Tibial artery (tissue), 4 donors: Measurements from ENCODE around the gene ERBB4.

ENCODE experiments used
- DNase-seq, 2 donors: peaks; one replicate each; pipeline ENCODE4 v3.0.0-alpha.2; 2019
- H3K27ac ChIP-seq, 2 donors: fragments of 200-600 bp; sonication (generic) in 1 of 2; 1 replicate in 1 of 2; 2 replicates in 1 of 2; pipeline ENCODE4 v1.5.1; 2018 to 2019; ENCODE audit warnings: mild to moderate bottlenecking in 1 of 2
- H3K27me3 ChIP-seq, 2 donors: fragments of 200-600 bp; sonication (generic) in 1 of 2; one replicate each; pipeline versions ENCODE4 v1.5.1 to v1.6.0; 2016 to 2019
- H3K36me3 ChIP-seq, 3 donors: fragments of 200-600 bp; sonication (generic) in 2 of 3; one replicate each; pipeline ENCODE4 v1.5.1; 2016 to 2019; ENCODE audit warnings: mild to moderate bottlenecking in 2 of 3
- H3K4me1 ChIP-seq, 4 donors: fragments of 200-600 bp; sonication (generic) in 2 of 4; 1 replicate in 3 of 4; 2 replicates in 1 of 4; pipeline ENCODE4 v1.5.1; 2016 to 2019
- H3K4me3 ChIP-seq, 2 donors: fragments of 200-600 bp; sonication (generic) in 1 of 2; 1 replicate in 1 of 2; 2 replicates in 1 of 2; pipeline ENCODE4 v1.5.1; 2018 to 2019; ENCODE audit warnings: mild to moderate bottlenecking in 2 of 2
- H3K9me3 ChIP-seq, 3 donors: fragments of 200-600 bp; sonication (generic) in 1 of 3; one replicate each; pipeline ENCODE4 v1.5.1; 2016 to 2019
- CTCF ChIP-seq, 2 experiments: fragments of 200-600 bp in 1 of 2; fragments of 450-650 bp in 1 of 2; IDR thresholded peaks; one replicate each; pipeline ENCODE4 v1.5.1; 2017 to 2019; ENCODE audit warnings: antibody characterized with exemption in 2 of 2, mild to moderate bottlenecking in 1 of 2, moderate library complexity in 1 of 2
- intact Hi-C: fragments of 100-400 bp; cut with DNase I; formaldehyde crosslinking; loops from one replicate; pipeline ENCODE4 v1.15.0; 2023; ENCODE audit warnings: low total_unique reads

ERBB4 gene

GRCh38 chr2:211473116-211473515, 1065.5 kb downstream of the ERBB4 start:
- no peaks in the 10 kb centered on the region for H3K36me3 ChIP-seq
- H3K27ac ChIP-seq = no peak overlapping the region
- DNase-seq = no peak
- H3K4me1 ChIP-seq = peaks cover 0 to 13% (median 2%) of the 10 kb centered on the region in 4 donors
- no peak overlapping the region for H3K4me3 ChIP-seq
- intact Hi-C loops = no loop called here
- no peaks in the 10 kb centered on the region for H3K27me3 ChIP-seq
- H3K9me3 ChIP-seq = peaks cover 0 to 3% (median 0%) of the 10 kb centered on the region in 3 donors
- TF ChIP-seq CTCF (IDR thresholded peaks at IDR 0.05) = no peak

DNA sequence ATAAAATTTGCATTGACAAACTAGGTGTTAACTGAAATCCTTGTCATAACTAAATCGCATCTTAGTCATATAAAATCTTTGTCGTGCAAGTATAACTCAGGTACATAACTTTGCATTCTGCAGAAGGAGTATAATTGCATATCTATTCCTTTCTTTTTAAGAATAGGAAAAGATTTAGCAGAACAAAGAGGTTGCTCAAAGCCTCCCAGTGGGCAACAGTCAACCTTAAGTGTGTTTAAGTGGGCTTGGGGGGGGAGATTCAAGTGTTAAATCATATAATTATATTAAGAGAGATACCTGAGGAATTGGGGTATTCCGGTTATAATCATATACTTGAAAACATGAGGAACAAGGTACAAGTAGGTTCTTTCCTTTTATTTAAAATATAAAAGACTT, 1068.9 kb downstream of the ERBB4 start:
- no peaks in the 10 kb centered on the region for H3K36me3 ChIP-seq
- no peak overlapping the region for H3K27ac ChIP-seq
- peaks cover 0 to 3% (median 0%) of the 10 kb centered on the region in 3 donors for H3K9me3 ChIP-seq
- no peak for DNase-seq
- H3K4me3 ChIP-seq = no peak overlapping the region
- H3K4me1 ChIP-seq = no peaks in the 10 kb centered on the region
- no peaks in the 10 kb centered on the region for H3K27me3 ChIP-seq
- intact Hi-C loops = no loop called here
- TF ChIP-seq CTCF (IDR thresholded peaks at IDR 0.05) = no peak

- H3K9me3 ChIP-seq = peaks cover 0 to 3% (median 0%) of the 10 kb centered on the region in 3 donors
- H3K36me3 ChIP-seq = no peaks in the 10 kb centered on the region
- no peak overlapping the region for H3K4me3 ChIP-seq
- H3K4me1 ChIP-seq = no peaks in the 10 kb centered on the region
- H3K27me3 ChIP-seq = no peaks in the 10 kb centered on the region
- intact Hi-C loops = no loop called here
- no peak overlapping the region for H3K27ac ChIP-seq
- DNase-seq = no peak
- TF ChIP-seq CTCF (IDR thresholded peaks at IDR 0.05) = no peak
These were observed 1069.5 kb downstream of the ERBB4 start for GRCh38 chr2:211468877-211469663.

DNA sequence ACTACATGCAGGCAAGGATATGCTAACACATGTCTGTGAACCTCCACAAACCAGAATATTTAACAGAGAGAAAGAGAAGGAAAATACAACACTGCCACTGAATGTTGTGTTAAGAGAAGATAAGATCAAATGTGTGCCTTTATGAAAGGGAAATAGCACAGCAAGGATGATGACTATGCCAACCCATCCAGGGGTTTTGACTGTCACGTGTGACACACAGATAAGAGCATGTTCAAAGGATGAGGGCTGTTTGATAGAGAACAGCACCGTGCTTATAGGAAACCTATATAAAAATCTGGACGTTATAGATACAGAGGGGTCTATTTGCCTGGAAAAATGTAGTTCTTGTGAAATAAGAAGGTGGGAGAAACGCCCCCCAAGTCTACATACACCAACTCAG, 1070.4 kb downstream of the ERBB4 start:
- no peak for TF ChIP-seq CTCF (IDR thresholded peaks at IDR 0.05)
- H3K9me3 ChIP-seq = peaks cover 0 to 2% (median 0%) of the 10 kb centered on the region in 3 donors
- no peak overlapping the region for H3K4me3 ChIP-seq
- H3K27me3 ChIP-seq = no peaks in the 10 kb centered on the region
- H3K36me3 ChIP-seq = no peaks in the 10 kb centered on the region
- no peak overlapping the region for H3K27ac ChIP-seq
- no peaks in the 10 kb centered on the region for H3K4me1 ChIP-seq
- DNase-seq = no peak
- intact Hi-C loops = no loop called here

DNA sequence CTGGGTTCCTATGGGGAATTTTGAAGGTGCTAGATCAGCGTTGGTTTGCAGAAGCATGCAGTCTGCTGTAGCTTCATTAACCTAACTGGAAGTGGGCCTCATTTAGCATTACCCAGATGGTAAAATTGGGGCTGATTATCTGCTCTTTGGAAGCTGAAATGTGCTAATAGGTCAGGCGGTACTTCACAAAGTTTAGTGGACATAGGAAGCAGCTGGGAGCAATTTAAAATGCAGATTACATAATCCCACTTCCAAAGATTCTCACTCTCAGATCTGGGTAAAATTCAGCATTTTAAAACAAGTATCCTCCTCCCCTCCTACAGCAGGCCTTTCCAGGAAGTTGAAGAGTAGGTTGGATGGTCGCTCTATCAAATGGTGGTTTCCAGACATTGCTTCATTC, 1075.2 kb downstream of the ERBB4 start:
- no peaks in the 10 kb centered on the region for H3K36me3 ChIP-seq
- intact Hi-C loops = no loop called here
- H3K27ac ChIP-seq = no peak overlapping the region
- H3K4me1 ChIP-seq = no peaks in the 10 kb centered on the region
- DNase-seq = no peak
- H3K9me3 ChIP-seq = no peaks in the 10 kb centered on the region
- no peak for TF ChIP-seq CTCF (IDR thresholded peaks at IDR 0.05)
- H3K27me3 ChIP-seq = no peaks in the 10 kb centered on the region
- no peak overlapping the region for H3K4me3 ChIP-seq
